ENCODE data around the gene ERCC6.

GRCh38 chr10:49540056-49540797 lies 1.3 kb upstream of the ERCC6 start:
- TF ChIP-seq CTCF (conservative IDR thresholded peaks at IDR 0.05 in 1 of 2, IDR thresholded peaks at IDR 0.05 in 1 of 2; ENCODE audit: low read depth in 1 of 2, low read length in 2 of 2) (no peak), EZH2 (IDR thresholded peaks at IDR 0.05; ENCODE audit: low read length, missing control alignments) (no peak)
